Colonic mucosa (tissue), 4 donors: Measurements from ENCODE around the gene STXBP2. TPM values are rescaled to one million over a fixed set of nuclear protein-coding genes. Genes with fewer than 3 reads are reported as not detected.

Experiments used
- DNase-seq: peaks from one replicate; pipeline ENCODE4 v3.0.0-alpha.2; 2020
- H3K27ac ChIP-seq: fragments of 200-600 bp; one replicate; pipeline ENCODE4 v1.8.0; 2021
- H3K27me3 ChIP-seq: fragments of 200-600 bp; one replicate; pipeline ENCODE4 v1.8.0; 2021
- H3K36me3 ChIP-seq: fragments of 200-600 bp; one replicate; pipeline ENCODE4 v1.8.0; 2021
- H3K4me1 ChIP-seq: fragments of 200-600 bp; one replicate; pipeline ENCODE4 v1.8.0; 2021; ENCODE audit warnings: mild to moderate bottlenecking
- H3K4me3 ChIP-seq: fragments of 200-600 bp; one replicate; pipeline ENCODE4 v1.8.0; 2021
- H3K9ac ChIP-seq, 2 donors: one replicate each; pipeline ENCODE4 v1.7.0; 2013; ENCODE audit warnings: control low read depth in 2 of 2, low read depth in 2 of 2, low read length in 2 of 2
- H3K9me3 ChIP-seq: fragments of 200-600 bp; one replicate; pipeline ENCODE4 v1.8.0; 2021
- CTCF ChIP-seq: fragments of 200-600 bp; IDR thresholded peaks from one replicate; pipeline ENCODE4 v1.8.0; 2022; ENCODE audit warnings: antibody characterized with exemption, mild to moderate bottlenecking
- intact Hi-C: fragments of 100-400 bp; cut with DNase I; formaldehyde crosslinking; loops from one replicate; pipeline ENCODE4 v1.14.1; 2022
- total RNA-seq, 2 donors: library from RNA; stranded (reverse); fragmentation: NEBNext Ultra II Directional in 1 of 2; extraction: Animal tissue kit (Norgen Biotek cat#: 25700) in 1 of 2; gene quantifications; one replicate each; pipeline ENCODE4 v1.2.1, GENCODE V29; 2021
- donor health status: healthy.
- donor health status: DM: no; HTN: no; CAD: no.
- donor health status: DM: no; HTN: no; CAD: no.

The STXBP2 gene
- total RNA-seq, 2 donors from 2014 or later, result 166 to 212 TPM

DNA sequence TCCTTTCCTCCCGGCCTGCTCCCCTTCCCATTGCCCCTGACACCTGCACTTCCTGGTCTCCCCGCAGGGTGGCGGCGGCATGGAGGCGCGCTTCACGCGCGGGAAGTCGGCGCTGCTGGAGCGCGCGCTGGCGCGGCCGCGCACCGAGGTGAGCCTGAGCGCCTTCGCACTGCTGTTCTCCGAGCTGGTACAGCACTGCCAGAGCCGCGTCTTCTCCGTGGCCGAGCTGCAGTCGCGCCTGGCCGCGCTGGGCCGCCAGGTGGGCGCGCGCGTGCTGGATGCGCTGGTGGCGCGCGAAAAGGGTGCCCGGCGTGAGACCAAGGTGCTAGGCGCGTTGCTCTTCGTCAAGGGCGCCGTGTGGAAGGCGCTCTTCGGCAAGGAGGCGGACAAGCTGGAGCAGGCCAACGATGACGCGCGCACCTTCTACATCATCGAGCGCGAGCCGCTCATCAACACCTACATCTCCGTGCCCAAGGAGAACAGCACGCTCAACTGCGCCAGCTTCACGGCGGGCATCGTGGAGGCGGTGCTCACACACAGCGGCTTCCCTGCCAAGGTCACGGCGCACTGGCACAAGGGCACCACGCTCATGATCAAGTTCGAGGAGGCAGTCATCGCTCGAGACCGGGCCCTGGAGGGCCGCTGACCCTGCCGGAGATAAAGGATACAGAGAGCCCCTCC lies 45.4 kb downstream of the STXBP2 start:
- Histone ChIP-seq H3K9me3 (no peaks in the 10 kb centered on the region), H3K27ac (no peak overlapping the region), H3K36me3 (no peaks in the 10 kb centered on the region), H3K4me1 (no peaks in the 10 kb centered on the region), H3K9ac (peak overlapping the region in 1 of 2 donors; percentile 99), H3K27me3 (no peaks in the 10 kb centered on the region), H3K4me3 (peak overlapping the region; percentile 83)
- no peak for TF ChIP-seq CTCF
- no peak for DNase-seq
- intact Hi-C loops, result loop anchor here (2.0 kb wide), 1 partner anchor 116 kb away; no protein-coding TSS in a partner anchor

GRCh38 chr19:7685546-7686445 lies 48.9 kb downstream of the STXBP2 start:
- no peak for DNase-seq
- H3K27ac ChIP-seq, result no peak overlapping the region
- no peaks in the 10 kb centered on the region for H3K9me3 ChIP-seq
- H3K9ac ChIP-seq, result no peak overlapping the region
- no peak overlapping the region for H3K4me3 ChIP-seq
- no peaks in the 10 kb centered on the region for H3K4me1 ChIP-seq
- TF ChIP-seq CTCF, result no peak
- H3K36me3 ChIP-seq, result no peaks in the 10 kb centered on the region
- intact Hi-C loops, result no loop called here
- no peaks in the 10 kb centered on the region for H3K27me3 ChIP-seq

DNA sequence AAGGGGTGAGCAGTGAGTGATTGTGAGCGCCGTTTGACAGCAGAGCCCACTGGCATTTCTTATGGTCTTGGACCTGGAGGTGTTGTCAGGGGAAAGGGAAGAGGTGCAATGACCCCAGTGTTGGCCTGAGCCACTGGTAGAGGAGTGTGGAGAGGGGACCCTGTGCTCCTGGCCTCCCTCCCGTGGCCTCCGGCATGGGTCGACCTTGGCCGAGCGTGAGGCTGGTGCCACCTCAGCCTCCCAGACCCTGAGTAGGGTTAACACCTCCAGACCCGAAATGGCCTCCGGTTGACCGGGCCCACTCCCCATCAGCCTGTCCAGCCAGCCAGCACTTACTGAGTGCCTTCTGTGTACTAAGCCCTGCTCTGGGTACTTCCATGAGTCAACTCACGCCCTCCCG lies 50.3 kb downstream of the STXBP2 start:
- no peaks in the 10 kb centered on the region for H3K27me3 ChIP-seq
- peak overlapping the region in 1 of 2 donors; percentile 2 for H3K9ac ChIP-seq
- H3K36me3 ChIP-seq, result no peaks in the 10 kb centered on the region
- H3K9me3 ChIP-seq, result no peaks in the 10 kb centered on the region
- intact Hi-C loops, result no loop called here
- DNase-seq, result no peak
- no peaks in the 10 kb centered on the region for H3K4me1 ChIP-seq
- no peak overlapping the region for H3K27ac ChIP-seq
- TF ChIP-seq CTCF, result no peak
- no peak overlapping the region for H3K4me3 ChIP-seq

GRCh38 chr19:7689165-7689564 lies 52.3 kb downstream of the STXBP2 start:
- H3K4me1 ChIP-seq, result no peaks in the 10 kb centered on the region
- no peak overlapping the region for H3K27ac ChIP-seq
- no peak overlapping the region for H3K4me3 ChIP-seq
- no peak overlapping the region for H3K9ac ChIP-seq
- no peaks in the 10 kb centered on the region for H3K27me3 ChIP-seq
- intact Hi-C loops, result no loop called here
- DNase-seq, result no peak
- no peak for TF ChIP-seq CTCF
- H3K9me3 ChIP-seq, result no peaks in the 10 kb centered on the region
- no peaks in the 10 kb centered on the region for H3K36me3 ChIP-seq

DNA sequence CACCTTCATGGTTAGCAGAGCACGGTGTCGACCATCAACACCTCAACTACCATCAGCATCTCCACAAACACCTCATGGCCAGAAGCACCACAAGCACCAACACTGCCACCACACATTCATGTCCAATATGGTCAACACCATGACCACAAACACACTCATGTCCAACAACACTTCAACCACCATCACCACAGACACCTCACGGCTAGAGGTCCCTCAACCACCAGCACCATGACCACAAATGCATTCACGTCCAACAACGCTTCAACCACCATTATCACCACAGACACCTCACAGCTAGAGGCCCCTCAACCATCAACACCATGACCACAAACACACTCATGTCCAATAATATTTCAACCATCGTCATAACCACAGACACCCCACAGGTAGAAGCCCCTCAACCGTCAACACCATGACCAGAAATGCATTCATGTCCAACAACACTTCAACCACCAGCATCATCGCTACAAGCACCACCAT lies 53.9 kb downstream of the STXBP2 start:
- H3K36me3 ChIP-seq, result no peaks in the 10 kb centered on the region
- intact Hi-C loops, result no loop called here
- H3K4me1 ChIP-seq, result no peaks in the 10 kb centered on the region
- H3K27ac ChIP-seq, result no peak overlapping the region
- no peaks in the 10 kb centered on the region for H3K27me3 ChIP-seq
- no peak for TF ChIP-seq CTCF
- H3K9ac ChIP-seq, result no peak overlapping the region
- no peak for DNase-seq
- no peaks in the 10 kb centered on the region for H3K9me3 ChIP-seq
- H3K4me3 ChIP-seq, result no peak overlapping the region
